PC-3 (cell line): Measurements from ENCODE around the gene CLEC16A.

Source experiments
- CTCF ChIP-seq: fragments of 300-600 bp; sonication (generic); conservative IDR thresholded peaks from 2 replicates; pipeline ENCODE4 v1.5.1; 2017; ENCODE audit warnings: antibody characterized with exemption, low read depth, mild to moderate bottlenecking, low read length
- EZH2 ChIP-seq: fragments of 300-600 bp; sonication (generic); IDR thresholded peaks from one replicate; pipeline ENCODE4 v1.6.1; 2017; ENCODE audit warnings: antibody characterized with exemption, mild to moderate bottlenecking, low read length; ENCODE audit not compliant: unreplicated experiment

GRCh38 chr16:10916534-10916933 lies 27.8 kb upstream of the CLEC16A start:
- no peak for TF ChIP-seq CTCF
- TF ChIP-seq EZH2: no peak
